Liver (tissue), 9 donors: Measurements from ENCODE around the gene CCDC33. TPM values are rescaled to one million over a fixed set of nuclear protein-coding genes. Genes with fewer than 3 reads are reported as not detected.

Experiments
- DNase-seq: peaks from one replicate; pipeline ENCODE4 v3.0.0-alpha.2; 2017; ENCODE audit warnings: low spot score
- H3K27ac ChIP-seq, 2 donors: one replicate each; pipeline ENCODE4 v1.7.0; 2013; ENCODE audit warnings: inconsistent platforms in 2 of 2, low read length in 2 of 2, control low read depth in 1 of 2, low read depth in 1 of 2, mild to moderate bottlenecking in 1 of 2
- H3K27me3 ChIP-seq, 4 donors: one replicate each; pipeline versions ENCODE4 v1.6.1 to v1.7.0; 2013; ENCODE audit warnings: low read length in 3 of 4, inconsistent platforms in 1 of 4, mild to moderate bottlenecking in 1 of 4, moderate library complexity in 1 of 4; ENCODE audit not compliant: control insufficient read depth in 4 of 4, insufficient read depth in 4 of 4
- H3K36me3 ChIP-seq, 4 donors: one replicate each; pipeline versions ENCODE4 v1.6.1 to v1.7.0; 2013; ENCODE audit warnings: low read length in 3 of 4, mild to moderate bottlenecking in 3 of 4, low read depth in 1 of 4, moderate library complexity in 1 of 4; ENCODE audit not compliant: control insufficient read depth in 4 of 4, insufficient read depth in 3 of 4
- H3K4me1 ChIP-seq, 4 donors: one replicate each; pipeline versions ENCODE4 v1.6.1 to v1.7.0; 2013; ENCODE audit warnings: low read length in 3 of 4, mild to moderate bottlenecking in 3 of 4, moderate library complexity in 1 of 4; ENCODE audit not compliant: control insufficient read depth in 4 of 4, insufficient read depth in 4 of 4
- H3K4me3 ChIP-seq, 3 donors: one replicate each; pipeline versions ENCODE4 v1.6.1 to v1.7.0; 2013; ENCODE audit warnings: low read length in 3 of 3, control low read depth in 1 of 3, low read depth in 1 of 3, mild to moderate bottlenecking in 1 of 3
- H3K9ac ChIP-seq, 2 donors: one replicate each; pipeline ENCODE4 v1.7.0; 2013; ENCODE audit warnings: low read length in 2 of 2, mild to moderate bottlenecking in 2 of 2, moderate library complexity in 2 of 2, control low read depth in 1 of 2, low read depth in 1 of 2
- H3K9me3 ChIP-seq, 4 donors: one replicate each; pipeline versions ENCODE4 v1.6.1 to v1.7.0; 2013; ENCODE audit warnings: low read length in 3 of 4; ENCODE audit not compliant: control insufficient read depth in 4 of 4
- ATF3 ChIP-seq: IDR thresholded peaks from 2 replicates; pipeline ENCODE4 v1.6.1; 2016; ENCODE audit warnings: antibody characterized with exemption
- CTCF ChIP-seq: fragments of 150-350 bp; IDR thresholded peaks from 2 replicates; pipeline ENCODE4 v1.5.1; 2017; ENCODE audit warnings: improper control_type of control experiment, low read depth, low read length; ENCODE audit not compliant: missing input control
- EGR1 ChIP-seq, 2 donors: IDR thresholded peaks; 2 replicates each; pipeline ENCODE4 v1.6.1; 2016 to 2018; ENCODE audit warnings: antibody characterized with exemption in 2 of 2, low read depth in 2 of 2
- FOXA1 ChIP-seq: IDR thresholded peaks from 2 replicates; pipeline ENCODE4 v1.6.1; 2016; ENCODE audit warnings: antibody characterized with exemption
- GABPA ChIP-seq, 2 donors: IDR thresholded peaks in 1 of 2; conservative IDR thresholded peaks in 1 of 2; 2 replicates each; pipeline ENCODE4 v1.6.1; 2016; ENCODE audit warnings: antibody characterized with exemption in 2 of 2, mild to moderate bottlenecking in 1 of 2, moderate library complexity in 1 of 2
- HNF4A ChIP-seq, 2 donors: conservative IDR thresholded peaks; 2 replicates each; pipeline ENCODE4 v1.6.1; 2016; ENCODE audit warnings: antibody characterized with exemption in 2 of 2, mild to moderate bottlenecking in 2 of 2
- HNF4G ChIP-seq: IDR thresholded peaks from 2 replicates; pipeline ENCODE4 v1.6.1; 2016; ENCODE audit warnings: antibody characterized with exemption
- JUND ChIP-seq, 2 donors: IDR thresholded peaks; 2 replicates each; pipeline ENCODE4 v1.6.1; 2016; ENCODE audit warnings: antibody characterized with exemption in 2 of 2
- MAX ChIP-seq: IDR thresholded peaks from 2 replicates; pipeline ENCODE4 v1.6.1; 2016; ENCODE audit warnings: antibody characterized with exemption
- RAD21 ChIP-seq, 2 donors: IDR thresholded peaks; 2 replicates each; pipeline ENCODE4 v1.6.1; 2016; ENCODE audit warnings: antibody characterized with exemption in 2 of 2, mild to moderate bottlenecking in 2 of 2
- RXRA ChIP-seq, 2 donors: IDR thresholded peaks; 2 replicates each; pipeline ENCODE4 v1.6.1; 2017 to 2018; ENCODE audit warnings: antibody characterized with exemption in 2 of 2, mild to moderate bottlenecking in 1 of 2
- SP1 ChIP-seq: IDR thresholded peaks from 2 replicates; pipeline ENCODE4 v1.6.1; 2018; ENCODE audit warnings: antibody characterized with exemption, mild to moderate bottlenecking
- TAF1 ChIP-seq: conservative IDR thresholded peaks from 2 replicates; pipeline ENCODE4 v1.6.1; 2016; ENCODE audit warnings: antibody characterized with exemption, mild to moderate bottlenecking
- ZBTB33 ChIP-seq: IDR thresholded peaks from 2 replicates; pipeline ENCODE4 v1.6.1; 2016; ENCODE audit warnings: antibody characterized with exemption
- WGBS: extraction: QIAGEN DNeasy Blood & Tissue Kit; methylation state at CpG from one replicate; pipeline ENCODE4 v1.1.7; 2013; 5-methylcytosine and 5-hydroxymethylcytosine counted together
- polyA plus RNA-seq, 2 donors: library from polyadenylated mRNA; stranded (reverse) in 1 of 2; unstranded in 1 of 2; fragments of 200-250 nt in 1 of 2; fragments of >200 nt in 1 of 2; fragmentation: Nextera tagmentation in 1 of 2; extraction: Ambion mirVana in 1 of 2; gene quantifications; one replicate each; pipeline versions ENCODE4 v1.2.1 to v1.2.3, GENCODE V29; 2013 to 2015
- total RNA-seq, 2 donors: library from RNA; depleted of rRNA; stranded (reverse); fragments of >200 nt; gene quantifications; one replicate each; pipeline ENCODE4 v1.2.3, GENCODE V29; 2014
- donor health status: healthy.
- donor health status: healthy.
- donor health status: healthy.
- donor health status: healthy.
- donor health status: healthy.

The CCDC33 gene
- total and polyA plus RNA-seq, 4 donors = not detected

GRCh38 chr15:74294010-74294409 is 57.9 kb downstream of the CCDC33 start:
- DNase-seq = no peak
- TF ChIP-seq FOXA1 (no peak), ZBTB33 (no peak), ATF3 (no peak), GABPA (IDR thresholded peaks at IDR 0.05 in 1 of 2, conservative IDR thresholded peaks at IDR 0.05 in 1 of 2) (no peak)
- H3K4me3 ChIP-seq = no peak overlapping the region
- no peak overlapping the region for H3K27ac ChIP-seq
- peaks cover 0 to under 1% (median 0%) of the 10 kb centered on the region in 4 donors for H3K27me3 ChIP-seq
- no peaks in the 10 kb centered on the region for H3K9me3 ChIP-seq
- no peaks in the 10 kb centered on the region for H3K4me1 ChIP-seq
- no peak overlapping the region for H3K9ac ChIP-seq
- no peaks in the 10 kb centered on the region for H3K36me3 ChIP-seq
- WGBS = 58% methylated on average over 1 of the region's 1 CpG

GRCh38 chr15:74295800-74296199 is 59.7 kb downstream of the CCDC33 start:
- no peak overlapping the region for H3K4me3 ChIP-seq
- 51% methylated on average over 6 of the region's 6 CpGs for WGBS
- peaks cover 0 to 12% (median 0%) of the 10 kb centered on the region in 4 donors for H3K27me3 ChIP-seq
- no peak for DNase-seq
- no peak for TF ChIP-seq ZBTB33
- H3K4me1 ChIP-seq = no peaks in the 10 kb centered on the region
- H3K9me3 ChIP-seq = no peaks in the 10 kb centered on the region
- H3K9ac ChIP-seq = no peak overlapping the region
- no peaks in the 10 kb centered on the region for H3K36me3 ChIP-seq
- H3K27ac ChIP-seq = no peak overlapping the region

- DNase-seq = no peak
- Histone ChIP-seq H3K36me3 (no peaks in the 10 kb centered on the region), H3K9ac (no peak overlapping the region), H3K4me1 (no peaks in the 10 kb centered on the region), H3K9me3 (no peaks in the 10 kb centered on the region), H3K27ac (no peak overlapping the region), H3K27me3 (peaks cover 0 to 12% (median 0%) of the 10 kb centered on the region in 4 donors), H3K4me3 (no peak overlapping the region)
- 13% methylated on average over 1 of the region's 1 CpG for WGBS
- no peak for TF ChIP-seq RXRA (IDR thresholded peaks at IDR 0.05)
- TF ChIP-seq GABPA (IDR thresholded peaks at IDR 0.05 in 1 of 2, conservative IDR thresholded peaks at IDR 0.05 in 1 of 2) = no peak
- no peak for TF ChIP-seq CTCF
- TF ChIP-seq ZBTB33 = no peak
- TF ChIP-seq FOXA1 = no peak
- TF ChIP-seq HNF4G = no peak
- TF ChIP-seq EGR1 (IDR thresholded peaks at IDR 0.05; ENCODE audit: low read depth in 2 of 2) = no peak
- no peak for TF ChIP-seq HNF4A (conservative IDR thresholded peaks at IDR 0.05)
- TF ChIP-seq JUND (IDR thresholded peaks at IDR 0.05) = no peak
- TF ChIP-seq SP1 = no peak
- TF ChIP-seq TAF1 = no peak
- no peak for TF ChIP-seq ATF3
- TF ChIP-seq MAX = no peak
- no peak for TF ChIP-seq RAD21 (IDR thresholded peaks at IDR 0.05)
Measured at GRCh38 chr15:74297887-74298286, 61.8 kb downstream of the CCDC33 start.
